ENCODE results near the gene PHIP.

DNA sequence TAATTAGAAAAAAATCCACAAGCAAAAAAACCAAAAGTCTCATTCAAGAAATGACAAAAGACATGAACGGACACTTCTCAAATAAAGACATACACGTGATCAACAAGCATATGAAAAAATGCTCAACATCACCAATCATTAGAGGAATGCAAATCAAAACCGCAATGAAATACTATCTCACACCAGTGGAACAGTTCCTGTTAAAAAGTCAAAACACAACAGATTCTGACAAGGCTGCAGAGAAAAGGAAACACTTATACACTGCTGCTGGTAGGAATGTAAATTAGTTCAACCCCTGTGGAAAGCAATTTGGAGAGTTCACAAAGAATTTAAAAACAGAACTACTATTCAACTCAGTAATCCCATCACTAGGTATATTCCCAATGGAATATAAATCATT lies 152.7 kb downstream of the PHIP start:
- TF ChIP-seq CTCF (IDR thresholded peaks at IDR 0.05) (no peak), POLR2A (IDR thresholded peaks at IDR 0.05) (no peak)

Measured in body of pancreas (tissue), 4 donors.